ENCODE measurements around the gene RAB11B.
"Not testable (repeated sequence)": the region's sequence is repeated elsewhere in the genome, so short reads cannot be mapped to it uniquely, and the experiment has no call there.

RAB11B gene

GRCh38 chr19:8393871-8394250 is 3.7 kb downstream of the RAB11B start:
- DNase-seq (ENCODE audit: low read depth): no peak

DNA sequence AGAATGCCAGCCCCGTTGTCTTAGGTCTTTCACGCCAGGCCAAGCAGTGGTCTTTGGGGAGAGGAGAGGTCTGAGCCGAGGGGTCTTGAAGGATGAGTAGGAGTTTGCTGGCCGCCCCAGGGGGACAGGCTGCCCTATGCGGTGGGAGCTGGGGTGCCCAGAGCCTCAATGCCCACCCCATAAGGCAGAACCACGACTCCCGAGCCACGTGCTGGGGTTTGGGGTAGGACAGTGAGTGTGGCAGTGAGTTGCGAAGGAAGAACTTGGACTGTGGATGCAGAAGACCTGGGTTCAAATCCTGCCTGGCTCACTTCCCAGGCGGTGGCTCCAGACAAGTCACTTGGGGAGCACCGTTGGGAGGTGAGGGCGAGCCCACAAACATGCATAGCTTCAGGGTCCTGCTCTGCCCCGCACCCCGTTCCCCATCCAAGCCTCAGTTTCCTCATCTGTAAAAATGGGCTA is 5.5 kb downstream of the RAB11B start:
- DNase-seq (ENCODE audit: low read depth): no peak

DNA sequence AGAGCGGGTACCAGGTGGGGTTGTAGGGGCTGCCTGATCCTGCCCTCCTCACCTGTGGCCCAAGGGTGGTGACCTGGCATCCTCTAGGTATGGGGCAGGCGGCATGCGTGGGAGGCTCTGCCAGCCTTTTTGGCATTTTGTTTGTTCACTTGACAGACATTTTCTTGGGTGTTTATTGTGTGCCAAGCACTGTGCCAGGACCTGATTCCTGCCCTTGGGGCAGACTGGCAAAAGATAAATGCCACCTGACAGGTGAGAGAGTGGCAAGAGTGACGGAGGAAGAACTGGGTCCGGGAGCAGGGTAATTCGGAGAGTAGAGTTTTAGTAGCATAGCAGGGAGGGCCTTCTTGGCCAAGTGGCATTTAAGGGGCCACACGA is 6.0 kb downstream of the RAB11B start:
- no peak for DNase-seq (ENCODE audit: low read depth)

DNA sequence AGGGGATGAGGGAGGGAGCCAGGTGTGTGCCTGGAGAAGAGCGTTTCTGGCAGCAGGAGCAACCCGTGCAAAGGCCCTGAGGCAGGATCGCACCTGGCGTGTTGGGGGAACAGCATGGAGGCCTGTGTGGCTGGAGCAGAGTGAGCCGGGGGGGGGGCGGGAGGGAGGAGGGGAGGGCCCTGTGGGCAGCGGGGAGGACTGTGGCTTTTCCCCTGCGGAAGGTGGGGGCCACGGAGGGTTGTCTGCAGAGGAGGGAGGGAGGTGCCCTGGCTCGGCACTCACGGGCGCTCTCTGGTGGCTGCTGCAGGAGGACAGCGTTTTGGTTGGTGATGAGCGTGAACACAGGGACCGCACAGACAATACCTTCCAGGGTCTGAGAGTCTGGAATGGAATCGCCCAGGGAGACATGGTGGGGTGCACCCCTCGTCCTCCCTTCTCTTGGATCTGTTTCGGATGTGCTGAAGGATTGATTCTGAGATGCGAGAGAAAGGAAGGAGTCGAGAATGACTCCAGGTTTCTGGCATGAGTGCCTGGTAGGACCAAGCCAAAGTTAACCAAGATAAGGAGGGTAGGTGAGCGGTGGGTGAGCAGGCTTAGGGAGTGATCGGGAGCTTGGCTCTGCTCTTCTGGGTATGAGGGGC is 6.5 kb downstream of the RAB11B start:
- DNase-seq (ENCODE audit: low read depth): no peak

- no peak for DNase-seq (ENCODE audit: low read depth)
Observed at GRCh38 chr19:8397271-8397670, 7.1 kb downstream of the RAB11B start.

GRCh38 chr19:8397746-8398310 is 7.7 kb downstream of the RAB11B start:
- no peak for DNase-seq (ENCODE audit: low read depth)

DNA sequence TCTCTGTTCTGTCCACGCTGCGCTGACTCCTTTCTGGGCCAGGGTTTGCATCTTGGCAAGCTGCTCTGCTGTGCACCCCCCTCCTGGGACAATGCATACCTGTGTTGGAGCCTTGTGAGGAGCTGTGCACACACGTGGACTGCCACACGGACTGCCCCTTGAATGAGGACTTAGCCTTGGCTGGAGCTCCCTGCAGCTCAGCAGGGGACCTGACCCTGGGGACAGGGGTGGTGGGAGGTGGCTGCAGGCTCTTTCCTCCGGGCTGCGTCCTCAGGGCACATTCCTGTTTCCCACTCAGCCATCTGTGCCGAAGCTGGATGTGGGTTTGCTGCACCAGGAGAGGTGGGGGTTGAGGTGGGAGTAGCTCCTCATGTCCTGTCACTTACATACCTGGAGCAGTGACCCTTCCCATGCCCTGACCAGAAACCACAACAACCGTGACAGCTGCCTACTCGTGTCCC is 8.2 kb downstream of the RAB11B start:
- DNase-seq (ENCODE audit: low read depth): no peak

DNA sequence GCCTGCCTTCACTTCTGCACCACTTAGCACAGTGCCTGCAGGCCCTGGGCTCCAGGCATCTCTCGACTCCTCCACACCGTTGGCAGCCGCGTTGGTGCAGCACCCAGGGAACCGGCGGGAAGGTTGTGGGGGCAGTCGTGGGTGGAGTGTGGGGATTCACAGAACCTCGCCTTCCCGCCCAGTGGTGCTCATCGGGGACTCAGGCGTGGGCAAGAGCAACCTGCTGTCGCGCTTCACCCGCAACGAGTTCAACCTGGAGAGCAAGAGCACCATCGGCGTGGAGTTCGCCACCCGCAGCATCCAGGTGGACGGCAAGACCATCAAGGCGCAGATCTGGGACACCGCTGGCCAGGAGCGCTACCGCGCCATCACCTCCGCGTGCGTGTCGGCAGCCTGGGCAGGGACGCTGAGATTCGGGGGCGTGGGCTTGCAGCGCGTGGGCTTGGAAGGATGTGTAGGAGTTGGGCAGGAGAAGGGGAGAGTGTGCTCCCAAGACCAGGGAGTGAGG is 9.6 kb downstream of the RAB11B start:
- no peak for DNase-seq (ENCODE audit: low read depth)

GRCh38 chr19:8401981-8402411 is 11.8 kb downstream of the RAB11B start:
- DNase-seq (ENCODE audit: low read depth): no peak

DNA sequence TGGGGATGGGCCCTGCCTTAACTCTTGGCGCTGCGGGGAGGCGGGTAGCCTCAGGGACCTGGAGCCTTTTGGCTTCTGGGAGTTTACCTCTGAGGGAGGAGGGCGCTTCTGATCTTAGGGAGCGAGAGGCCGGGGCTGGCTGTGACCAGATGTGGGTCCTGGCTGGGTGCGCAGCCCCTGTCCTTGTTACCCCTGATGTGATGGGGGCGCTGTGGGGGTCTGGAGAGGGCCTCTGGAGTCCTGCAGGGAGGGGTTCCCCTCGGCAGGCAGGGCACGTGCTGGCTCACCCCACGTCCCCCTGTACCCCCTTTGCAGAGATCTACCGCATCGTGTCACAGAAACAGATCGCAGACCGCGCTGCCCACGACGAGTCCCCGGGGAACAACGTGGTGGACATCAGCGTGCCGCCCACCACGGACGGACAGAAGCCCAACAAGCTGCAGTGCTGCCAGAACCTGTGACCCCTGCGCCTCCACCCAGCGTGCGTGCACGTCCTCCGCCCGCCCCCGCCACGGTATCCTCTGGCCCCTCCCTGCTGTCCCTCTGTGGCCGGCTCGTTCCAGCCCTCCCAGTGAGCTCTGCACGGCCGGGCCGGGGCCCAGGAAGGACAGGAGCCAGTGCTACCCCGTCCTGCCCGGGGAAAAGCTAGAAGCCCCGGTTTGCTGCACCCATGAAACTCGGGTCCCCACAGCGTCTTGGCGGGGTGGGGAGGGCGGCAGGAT is 13.1 kb downstream of the RAB11B start:
- no peak for DNase-seq (ENCODE audit: low read depth)

DNA sequence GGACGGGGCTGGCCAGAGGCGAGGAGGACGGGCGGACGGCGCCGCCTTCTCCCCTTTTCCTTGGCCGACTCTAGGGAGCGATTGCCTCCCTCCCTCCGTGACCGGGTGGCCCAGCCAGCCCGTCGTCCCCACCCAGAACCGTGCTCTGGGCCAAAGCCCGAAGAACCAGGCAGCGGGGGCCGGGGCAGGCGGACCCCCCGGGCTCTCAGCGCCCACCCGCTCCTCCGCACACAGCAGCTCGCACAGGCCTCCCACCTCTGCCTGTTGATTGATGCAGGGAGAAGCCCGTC is 13.6 kb downstream of the RAB11B start:
- DNase-seq (ENCODE audit: low read depth): no peak

GRCh38 chr19:8404391-8405151 is 14.4 kb downstream of the RAB11B start:
- no peak for DNase-seq (ENCODE audit: low read depth)

GRCh38 chr19:8410718-8411117 is 20.6 kb downstream of the RAB11B start:
- DNase-seq (ENCODE audit: low read depth): not testable (repeated sequence)

DNA sequence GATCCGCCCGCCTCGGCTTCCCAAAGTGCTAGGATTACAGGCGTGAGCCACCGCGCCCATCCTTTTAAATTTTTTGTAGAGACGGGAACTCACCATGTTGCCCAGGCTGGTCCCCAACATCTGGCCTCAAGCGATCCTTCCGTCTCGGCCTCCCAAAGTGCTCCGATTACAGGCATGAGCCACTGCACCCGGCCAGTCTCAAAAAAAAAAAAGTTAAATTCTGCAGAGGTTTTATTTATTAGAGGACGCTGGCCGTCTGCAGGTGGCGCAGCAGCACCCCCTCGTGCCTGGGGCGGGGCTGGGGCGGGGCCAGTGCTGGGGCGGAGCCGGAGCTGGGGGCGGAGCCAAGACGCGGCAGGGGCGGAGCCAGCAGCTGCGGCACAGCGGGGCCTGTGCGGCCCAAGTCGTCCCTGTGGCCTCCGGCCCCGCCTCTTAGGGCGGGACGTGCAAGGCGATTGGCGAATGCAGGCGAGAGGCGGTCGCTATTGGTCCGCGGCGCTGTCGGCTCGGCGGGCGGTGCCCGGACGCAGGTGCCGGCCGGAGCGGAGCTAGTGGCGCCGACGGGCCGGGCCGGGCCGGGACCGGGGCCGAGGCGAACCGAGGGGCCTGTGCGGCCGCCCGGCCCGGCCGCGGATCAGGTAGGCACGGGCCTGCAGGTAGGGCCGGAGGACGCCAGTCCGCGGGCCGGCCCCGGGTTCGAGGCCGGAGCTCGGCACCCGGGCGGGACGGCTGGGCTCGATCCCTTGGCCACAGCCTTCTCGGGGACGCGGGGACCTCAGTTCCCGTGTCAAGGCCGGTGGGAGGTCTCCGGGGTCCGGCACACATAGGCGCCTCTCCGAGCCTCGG is 22.8 kb downstream of the RAB11B start, which contains the start of gene MARCHF2:
Gene MARCHF2 (plus strand): TSS at position 523 of the 846 bp plus-strand sequence. CDS start 8,536 bp downstream, outside the sequence.
- DNase-seq (ENCODE audit: low read depth): peak; percentile 84

- DNase-seq (ENCODE audit: low read depth): no peak
Observed at GRCh38 chr19:8413629-8413995, 23.5 kb downstream of the RAB11B start.

DNA sequence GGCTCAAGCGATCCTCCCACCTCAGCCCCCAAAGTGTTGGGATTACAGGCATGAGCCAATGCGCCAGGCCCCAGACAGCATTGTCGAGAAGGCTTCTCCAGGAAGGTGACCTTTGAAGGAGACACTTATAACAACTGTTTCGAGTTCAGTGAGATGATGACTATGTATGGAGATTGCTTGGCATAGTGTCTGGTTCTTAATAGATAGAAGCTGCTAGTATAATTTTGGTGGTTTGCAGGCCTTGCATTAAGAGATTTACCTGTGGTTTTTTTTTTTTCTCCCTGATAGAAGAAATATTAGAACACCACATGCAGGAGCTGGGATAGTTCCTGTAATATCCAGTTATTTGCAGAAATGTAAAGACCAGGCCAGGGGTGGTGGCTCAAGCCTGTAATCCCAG is 26.6 kb downstream of the RAB11B start:
- DNase-seq (ENCODE audit: low read depth): no peak

DNA sequence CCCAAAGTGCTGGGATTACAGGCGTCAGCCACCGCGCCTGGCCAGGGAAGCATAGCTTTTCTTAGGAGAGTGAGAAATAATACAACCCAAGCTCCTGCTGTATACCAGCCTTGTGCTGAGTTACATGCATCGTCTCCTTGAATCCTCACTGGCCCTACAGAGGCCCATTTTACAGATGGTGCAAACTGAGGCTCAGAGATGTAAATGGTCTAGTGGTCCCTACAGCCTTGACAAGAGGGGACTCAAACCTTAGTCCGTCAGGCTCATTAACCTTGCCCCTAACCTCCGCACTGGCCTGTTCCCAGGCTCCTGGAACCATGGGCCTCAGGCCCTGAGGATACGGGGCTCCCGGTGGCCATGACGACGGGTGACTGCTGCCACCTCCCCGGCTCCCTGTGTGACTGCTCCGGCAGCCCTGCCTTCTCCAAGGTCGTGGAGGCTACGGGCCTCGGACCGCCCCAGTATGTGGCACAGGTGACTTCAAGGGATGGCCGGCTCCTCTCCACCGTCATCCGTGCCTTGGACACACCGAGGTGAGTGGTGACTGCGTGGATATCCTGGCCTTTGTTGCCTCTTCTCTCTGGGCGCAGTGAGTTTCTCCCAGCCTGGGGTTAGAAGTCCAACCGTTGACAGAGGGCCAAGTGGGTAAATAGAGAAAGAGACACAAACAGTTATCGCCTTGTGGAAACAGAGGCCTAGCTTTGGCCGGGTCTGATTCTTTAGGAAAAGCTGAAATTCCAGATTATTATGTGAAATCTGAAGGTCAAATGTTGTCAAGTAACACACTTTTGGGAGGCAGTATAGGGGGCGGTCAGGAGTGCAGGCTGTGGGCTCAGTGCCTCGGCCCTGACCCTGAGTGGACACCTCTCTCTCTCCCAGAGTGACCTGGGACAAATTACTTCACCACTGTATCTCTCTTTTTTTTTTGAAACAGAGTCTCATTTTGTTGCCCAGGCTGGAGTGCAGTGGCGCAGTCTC is 31.6 kb downstream of the RAB11B start:
- no peak for DNase-seq (ENCODE audit: low read depth)

- DNase-seq (ENCODE audit: low read depth): peak; percentile 86
Observed at GRCh38 chr19:8423817-8424223, 33.7 kb downstream of the RAB11B start.

- DNase-seq (ENCODE audit: low read depth): not testable (repeated sequence)
Observed at GRCh38 chr19:8425331-8425730, 35.2 kb downstream of the RAB11B start.

GRCh38 chr19:8426283-8426682 is 36.1 kb downstream of the RAB11B start:
- no peak for DNase-seq (ENCODE audit: low read depth)
